ENCODE results near the gene QRFP. TPM values are rescaled to one million over a fixed set of nuclear protein-coding genes. Genes with fewer than 3 reads are reported as not detected.

Gene QRFP, protein sequence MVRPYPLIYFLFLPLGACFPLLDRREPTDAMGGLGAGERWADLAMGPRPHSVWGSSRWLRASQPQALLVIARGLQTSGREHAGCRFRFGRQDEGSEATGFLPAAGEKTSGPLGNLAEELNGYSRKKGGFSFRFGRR
- total RNA-seq = not detected

DNA sequence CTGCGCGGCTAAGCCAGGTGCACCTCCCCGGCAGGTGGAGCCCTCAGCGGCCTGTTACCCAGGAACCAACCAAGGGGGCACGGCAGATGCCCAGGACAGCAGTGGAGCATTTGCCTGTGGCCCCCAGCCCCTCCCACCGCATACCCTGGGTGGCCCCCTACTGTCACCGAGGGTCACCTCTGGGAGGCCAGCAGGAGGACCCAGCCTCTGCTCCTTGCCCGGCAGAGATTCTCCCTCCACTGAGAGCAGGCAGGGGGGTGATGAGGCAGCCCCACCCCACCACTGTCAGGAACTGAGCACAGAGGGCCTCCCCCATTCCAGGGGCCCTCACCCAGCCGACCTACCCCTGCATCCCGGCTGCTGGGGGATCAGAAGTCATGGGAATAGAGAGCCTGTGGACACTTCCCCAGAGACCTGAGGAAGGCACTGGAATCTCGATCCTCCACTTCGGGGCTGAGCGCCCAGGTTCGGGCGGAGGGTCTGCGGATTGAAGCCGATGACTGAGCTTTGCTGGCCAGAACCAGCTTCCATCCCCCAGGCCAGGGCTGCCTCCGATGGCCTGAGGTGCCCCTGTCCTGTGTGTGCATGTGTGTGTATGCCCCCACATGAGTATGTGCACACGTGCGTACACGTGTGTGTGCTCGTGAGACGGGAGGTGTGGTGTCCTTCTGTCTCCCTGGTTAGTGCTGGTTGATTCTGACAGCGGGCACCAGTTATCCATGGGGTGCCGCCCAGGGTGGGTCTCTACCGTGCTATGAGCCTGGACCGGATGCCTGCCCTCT lies at the start of gene QRFP:
QRFP (minus strand) TSS at position 580 of the 782 bp plus-strand sequence. CDS start 2,974 bp downstream, outside the sequence.
- H3K4me3 ChIP-seq = no peak within 1 kb of the TSS
- H3K36me3 ChIP-seq = peaks cover 18% of the 10 kb centered on the region
- peaks cover 35% of the 10 kb centered on the region for H3K27me3 ChIP-seq
- WGBS = 70% methylated on average over 2 of the region's 27 CpGs
- TF ChIP-seq, protein P1, sequence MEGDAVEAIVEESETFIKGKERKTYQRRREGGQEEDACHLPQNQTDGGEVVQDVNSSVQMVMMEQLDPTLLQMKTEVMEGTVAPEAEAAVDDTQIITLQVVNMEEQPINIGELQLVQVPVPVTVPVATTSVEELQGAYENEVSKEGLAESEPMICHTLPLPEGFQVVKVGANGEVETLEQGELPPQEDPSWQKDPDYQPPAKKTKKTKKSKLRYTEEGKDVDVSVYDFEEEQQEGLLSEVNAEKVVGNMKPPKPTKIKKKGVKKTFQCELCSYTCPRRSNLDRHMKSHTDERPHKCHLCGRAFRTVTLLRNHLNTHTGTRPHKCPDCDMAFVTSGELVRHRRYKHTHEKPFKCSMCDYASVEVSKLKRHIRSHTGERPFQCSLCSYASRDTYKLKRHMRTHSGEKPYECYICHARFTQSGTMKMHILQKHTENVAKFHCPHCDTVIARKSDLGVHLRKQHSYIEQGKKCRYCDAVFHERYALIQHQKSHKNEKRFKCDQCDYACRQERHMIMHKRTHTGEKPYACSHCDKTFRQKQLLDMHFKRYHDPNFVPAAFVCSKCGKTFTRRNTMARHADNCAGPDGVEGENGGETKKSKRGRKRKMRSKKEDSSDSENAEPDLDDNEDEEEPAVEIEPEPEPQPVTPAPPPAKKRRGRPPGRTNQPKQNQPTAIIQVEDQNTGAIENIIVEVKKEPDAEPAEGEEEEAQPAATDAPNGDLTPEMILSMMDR (IDR thresholded peaks at IDR 0.05) = no peak
- TF ChIP-seq POLR2AphosphoS5 (IDR thresholded peaks at IDR 0.05) (no peak), POLR2A (IDR thresholded peaks at IDR 0.05) (no peak), EP300 (IDR thresholded peaks at IDR 0.05) (no peak)
- peaks cover 27% of the 10 kb centered on the region for H3K4me1 ChIP-seq
- no peak for DNase-seq (ENCODE audit: low spot score in 2 of 2)
- no peaks in the 10 kb centered on the region for H3K9me3 ChIP-seq
- no peak within 1 kb of the TSS for H3K27ac ChIP-seq

DNA sequence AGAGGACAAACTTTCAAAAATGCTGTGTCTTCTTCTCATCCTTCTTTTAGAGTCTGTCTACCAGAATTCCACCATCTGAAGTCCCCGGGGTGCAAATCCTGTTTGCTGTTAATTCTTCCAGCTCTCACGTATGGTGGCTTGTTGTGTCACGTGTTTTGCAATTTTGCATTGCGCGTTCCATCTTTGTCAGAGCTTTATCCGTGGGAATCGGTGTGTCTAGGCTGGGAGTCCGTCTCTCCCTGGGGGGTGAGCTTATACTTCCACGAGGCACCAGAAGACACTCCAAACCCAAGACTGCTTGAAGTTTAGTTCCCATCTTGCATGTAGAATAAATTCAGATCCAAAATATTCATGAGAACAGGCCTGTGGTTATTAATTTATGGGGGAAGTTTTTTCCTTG lies 48.6 kb upstream of the QRFP start:
- WGBS = 84% methylated on average over 9 of the region's 9 CpGs
- no peak for DNase-seq (ENCODE audit: low spot score in 2 of 2)
- Histone ChIP-seq H3K36me3 (no peaks in the 10 kb centered on the region), H3K27me3 (peaks cover 63% of the 10 kb centered on the region), H3K9me3 (no peaks in the 10 kb centered on the region), H3K4me3 (no peak overlapping the region), H3K27ac (no peak overlapping the region), H3K4me1 (peaks cover 7% of the 10 kb centered on the region)
- TF ChIP-seq, protein P1 (IDR thresholded peaks at IDR 0.05) = no peak
- TF ChIP-seq POLR2A (IDR thresholded peaks at IDR 0.05) = no peak
- TF ChIP-seq EP300 (IDR thresholded peaks at IDR 0.05) = no peak
- no peak for TF ChIP-seq POLR2AphosphoS5 (IDR thresholded peaks at IDR 0.05)

DNA sequence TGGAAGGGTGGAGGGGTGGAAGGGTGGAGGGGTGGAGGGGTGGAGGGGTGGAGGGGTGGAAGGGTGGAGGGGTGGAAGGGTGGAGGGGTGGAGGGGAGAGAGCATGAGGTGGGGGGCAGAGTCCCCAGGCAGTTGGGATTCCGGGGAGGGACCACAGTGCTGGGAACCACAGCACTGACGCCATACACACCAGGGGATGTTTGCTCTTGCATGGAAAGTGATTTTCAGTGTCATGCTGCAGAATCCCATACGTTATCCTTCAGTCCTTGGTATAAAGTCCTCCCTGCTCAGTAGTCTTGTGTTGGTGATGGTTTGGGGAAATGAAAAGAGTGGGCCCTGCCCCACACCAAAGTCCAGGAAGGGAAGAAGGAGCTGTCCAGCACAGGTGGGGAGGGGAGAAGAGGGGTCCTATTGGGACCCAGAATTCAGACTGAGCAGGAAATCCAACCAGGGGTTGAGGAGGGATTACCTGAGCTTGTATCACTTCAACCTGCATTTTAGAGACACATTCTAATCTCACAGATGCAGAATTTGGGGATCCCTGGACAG lies 48.0 kb upstream of the QRFP start:
- no peak for DNase-seq (ENCODE audit: low spot score in 2 of 2)
- no peak overlapping the region for H3K4me3 ChIP-seq

DNA sequence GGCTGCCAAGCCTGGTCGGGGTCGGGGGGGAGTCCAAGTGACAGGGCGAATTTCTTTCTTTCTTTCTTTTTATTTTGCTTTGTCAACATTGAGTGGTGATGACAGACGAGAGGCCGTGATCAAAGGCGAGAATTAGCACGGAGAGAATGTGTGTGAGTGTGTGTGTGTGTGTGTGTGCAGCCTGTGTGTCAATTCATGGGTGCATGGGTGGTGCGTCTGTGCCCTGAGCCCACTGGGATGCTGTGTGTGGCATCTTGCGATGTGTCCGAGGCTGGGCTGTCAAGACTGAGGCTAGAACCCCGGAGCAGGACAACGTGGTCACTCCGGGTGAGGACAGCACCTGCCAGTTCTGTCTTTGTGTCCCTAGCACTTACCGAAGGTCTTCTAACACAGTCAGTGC lies 47.2 kb upstream of the QRFP start:
- TF ChIP-seq POLR2A (IDR thresholded peaks at IDR 0.05) = no peak
- TF ChIP-seq POLR2AphosphoS5 (IDR thresholded peaks at IDR 0.05) = no peak
- no peak for DNase-seq (ENCODE audit: low spot score in 2 of 2)
- Histone ChIP-seq H3K4me1 (peaks cover 21% of the 10 kb centered on the region), H3K9me3 (no peaks in the 10 kb centered on the region), H3K27me3 (peaks cover 70% of the 10 kb centered on the region), H3K36me3 (no peaks in the 10 kb centered on the region), H3K27ac (no peak overlapping the region), H3K4me3 (no peak overlapping the region)
- 48% methylated on average over 14 of the region's 14 CpGs for WGBS

More for the DNA sequence above, 48.0 kb upstream of the QRFP start:
- H3K27me3 ChIP-seq = peaks cover 69% of the 10 kb centered on the region
- TF ChIP-seq POLR2A (IDR thresholded peaks at IDR 0.05) = no peak
- no peak for TF ChIP-seq EP300 (IDR thresholded peaks at IDR 0.05)
- TF ChIP-seq, protein P1 (IDR thresholded peaks at IDR 0.05) = no peak
- no peak for TF ChIP-seq POLR2AphosphoS5 (IDR thresholded peaks at IDR 0.05)
- no peak overlapping the region for H3K27ac ChIP-seq
- H3K36me3 ChIP-seq = no peaks in the 10 kb centered on the region
- H3K4me1 ChIP-seq = peaks cover 13% of the 10 kb centered on the region
- WGBS = 54% methylated on average over 3 of the region's 3 CpGs
- no peaks in the 10 kb centered on the region for H3K9me3 ChIP-seq

DNA sequence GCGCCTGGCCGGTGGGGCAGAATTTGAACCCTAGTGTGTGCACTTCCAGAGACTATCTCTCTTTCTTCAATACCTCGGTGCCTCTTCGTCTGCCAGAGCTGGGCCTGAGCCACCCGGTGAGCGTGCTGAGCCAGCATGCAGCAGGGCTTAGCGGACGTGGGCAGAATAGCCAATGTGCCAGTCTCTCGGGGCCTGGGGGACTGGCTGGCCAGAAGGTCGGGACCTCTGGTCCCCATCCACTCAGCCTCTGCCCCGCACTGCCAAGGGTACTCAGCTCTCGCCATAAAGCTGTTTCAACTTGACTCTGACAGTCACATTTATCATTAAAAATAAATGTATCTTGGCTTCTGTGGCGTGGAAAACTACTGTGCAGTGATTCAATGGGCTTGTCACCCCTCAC lies 46.6 kb upstream of the QRFP start:
- Histone ChIP-seq H3K27ac (no peak overlapping the region), H3K9me3 (no peaks in the 10 kb centered on the region), H3K4me1 (peaks cover 27% of the 10 kb centered on the region), H3K4me3 (no peak overlapping the region), H3K27me3 (peaks cover 73% of the 10 kb centered on the region), H3K36me3 (no peaks in the 10 kb centered on the region)
- no peak for DNase-seq (ENCODE audit: low spot score in 2 of 2)
- WGBS = 54% methylated on average over 9 of the region's 13 CpGs
- TF ChIP-seq EP300 (IDR thresholded peaks at IDR 0.05) (no peak), POLR2A (IDR thresholded peaks at IDR 0.05) (no peak), POLR2AphosphoS5 (IDR thresholded peaks at IDR 0.05) (no peak)
- TF ChIP-seq, protein P1 (IDR thresholded peaks at IDR 0.05) = no peak

All from suprapubic skin (tissue), 4 donors.